GM18502 (cell line): ENCODE data around the gene GNAI1.

Experiments used
- ATAC-seq: cut with Tn5 transposase; IDR thresholded peaks from one replicate; pipeline ENCODE4 v1.9.1; 2021; ENCODE audit warnings: mild to moderate bottlenecking; ENCODE audit not compliant: unreplicated experiment, poor library complexity

Gene GNAI1

DNA sequence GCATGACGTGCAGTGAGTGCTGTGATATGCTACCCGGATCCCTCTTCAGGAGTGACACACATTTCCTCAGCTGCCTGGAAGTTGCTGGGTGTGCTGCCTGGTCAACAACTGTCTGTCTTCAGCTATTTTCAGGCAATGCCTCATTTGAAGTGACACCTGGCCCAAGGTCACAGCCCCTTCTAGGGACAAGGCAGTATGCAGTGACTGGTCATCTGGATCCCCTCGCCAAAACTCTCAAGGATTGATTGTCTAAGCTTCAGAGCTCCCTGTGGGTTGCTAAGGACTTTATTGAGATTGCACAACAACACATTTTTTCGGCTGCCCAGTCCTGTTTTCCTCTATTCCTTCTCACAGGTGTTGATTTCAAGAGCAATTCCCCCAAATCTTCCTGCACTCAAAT lies 108.8 kb downstream of the GNAI1 start:
- ATAC-seq = no peak

DNA sequence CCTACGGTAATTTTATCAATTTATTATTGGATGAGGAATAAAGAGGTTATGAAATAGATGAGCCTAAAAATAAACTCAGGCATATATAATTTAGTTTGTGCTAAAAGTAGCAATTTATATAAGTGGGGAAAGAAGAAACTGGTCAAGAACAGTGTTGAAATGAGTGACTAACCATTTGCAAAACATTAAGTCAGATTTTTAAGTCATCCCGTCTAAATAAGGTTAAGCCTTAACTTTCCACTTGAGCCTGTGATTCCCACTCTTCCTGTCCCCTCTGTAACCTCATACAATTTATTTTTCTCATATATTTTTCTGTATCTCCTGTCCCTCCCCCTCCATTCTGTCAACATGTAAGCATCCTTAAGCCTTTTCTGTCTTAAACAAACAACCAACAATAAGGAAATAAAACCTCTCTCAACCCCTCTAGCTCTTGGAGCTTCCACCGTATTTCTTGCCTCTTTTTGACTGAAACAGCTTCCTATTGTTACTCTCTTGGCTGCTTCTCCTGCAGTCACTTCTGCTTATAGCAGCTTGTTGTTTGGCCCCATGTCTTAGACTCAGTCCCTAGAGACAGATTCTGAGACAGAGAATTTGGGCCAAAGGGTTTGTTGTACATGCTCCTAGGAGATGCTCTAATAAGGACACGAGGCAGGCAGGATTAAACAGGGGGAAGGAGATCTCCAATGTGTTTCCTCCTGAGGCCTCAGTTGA lies 109.7 kb downstream of the GNAI1 start:
- ATAC-seq = no peak

- ATAC-seq = no peak
Observed at GRCh38 chr7:80247144-80247543, 112.5 kb downstream of the GNAI1 start.

DNA sequence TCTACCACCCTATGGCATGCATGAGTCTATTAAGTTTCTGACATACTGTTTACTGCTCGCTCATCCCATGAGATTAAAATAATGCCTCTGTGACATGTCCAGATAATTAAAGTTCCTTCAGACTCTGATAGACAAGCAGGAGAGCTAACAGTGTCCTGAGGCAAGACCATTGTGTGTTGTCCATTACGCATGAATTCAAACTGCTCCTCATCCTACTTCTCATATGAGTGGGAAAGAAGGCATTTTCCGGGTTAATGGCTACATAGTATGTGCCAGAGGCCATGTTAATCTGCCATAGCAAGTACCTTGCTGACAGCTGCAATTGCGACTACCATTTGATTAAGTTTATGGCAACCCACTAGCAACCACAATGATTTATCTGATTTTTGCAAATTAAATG lies 113.3 kb downstream of the GNAI1 start:
- no peak for ATAC-seq

DNA sequence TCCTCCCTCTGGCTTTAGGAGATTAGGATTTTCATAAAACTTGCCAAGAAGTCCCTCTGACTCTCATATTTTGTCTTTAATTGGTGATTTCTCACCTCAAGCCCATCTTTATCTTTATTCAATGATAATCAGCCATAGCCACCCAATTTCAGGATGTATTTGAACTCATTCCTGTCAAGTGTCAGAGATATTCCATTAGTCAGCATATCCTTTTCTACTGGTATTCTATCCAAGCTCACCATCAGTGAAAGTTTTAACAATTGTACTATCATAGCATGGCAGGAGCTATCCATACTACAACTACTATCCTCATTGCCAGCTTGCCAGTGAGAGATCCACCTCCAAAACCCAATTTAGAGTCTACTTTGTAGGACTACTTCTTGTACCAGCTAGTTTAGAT lies 114.6 kb downstream of the GNAI1 start:
- no peak for ATAC-seq

DNA sequence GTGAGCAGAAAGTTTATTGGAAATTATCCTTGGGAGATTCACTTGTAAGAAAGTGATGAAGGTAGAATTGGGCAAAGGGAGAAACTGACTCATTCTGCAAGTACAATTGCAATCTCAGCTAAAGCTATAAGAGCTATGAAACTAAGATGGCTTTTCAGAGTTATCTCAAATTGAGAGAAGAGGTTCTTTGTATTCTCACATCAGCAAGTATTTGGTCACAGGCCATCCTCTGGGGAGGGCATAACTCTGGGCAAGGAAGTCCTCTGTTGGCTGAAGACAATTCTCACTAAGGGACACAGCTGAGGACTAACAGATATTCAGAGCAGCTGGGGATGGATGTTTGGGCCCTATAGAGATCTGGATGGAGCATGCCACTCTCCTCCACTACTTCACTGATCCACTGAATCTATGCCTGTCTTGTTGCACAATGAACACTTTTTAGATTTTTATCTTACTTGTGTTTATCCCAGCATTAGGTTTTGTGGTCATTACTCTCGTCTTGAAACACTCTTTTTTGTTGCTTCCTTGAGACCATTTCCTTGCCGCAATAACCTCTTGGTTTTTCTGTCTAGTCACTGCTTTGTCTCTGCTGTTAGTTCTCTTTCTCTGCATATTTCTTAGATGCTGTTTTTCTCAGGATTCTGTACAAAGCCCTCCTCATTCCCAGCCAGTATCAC lies 115.1 kb downstream of the GNAI1 start:
- ATAC-seq = no peak

DNA sequence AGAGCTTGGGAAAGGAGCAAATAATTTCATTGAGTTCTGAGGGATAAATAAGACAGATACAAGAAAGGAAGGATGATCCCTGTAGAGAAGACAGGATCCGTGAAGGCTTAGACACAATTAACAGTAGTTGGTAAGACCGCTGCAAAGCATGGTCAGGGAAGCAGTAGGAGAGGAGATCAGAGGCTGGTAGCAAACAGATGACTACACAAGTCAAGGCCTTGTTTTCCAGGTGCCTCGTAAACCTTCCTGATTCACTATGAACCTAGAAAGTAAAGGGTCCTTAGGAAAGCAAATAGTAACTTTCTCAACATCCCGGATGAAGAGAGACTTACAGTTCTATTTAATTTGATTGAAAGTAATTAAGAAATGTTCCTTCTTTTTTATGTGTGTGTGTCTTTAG lies 118.6 kb downstream of the GNAI1 start:
- ATAC-seq = no peak

DNA sequence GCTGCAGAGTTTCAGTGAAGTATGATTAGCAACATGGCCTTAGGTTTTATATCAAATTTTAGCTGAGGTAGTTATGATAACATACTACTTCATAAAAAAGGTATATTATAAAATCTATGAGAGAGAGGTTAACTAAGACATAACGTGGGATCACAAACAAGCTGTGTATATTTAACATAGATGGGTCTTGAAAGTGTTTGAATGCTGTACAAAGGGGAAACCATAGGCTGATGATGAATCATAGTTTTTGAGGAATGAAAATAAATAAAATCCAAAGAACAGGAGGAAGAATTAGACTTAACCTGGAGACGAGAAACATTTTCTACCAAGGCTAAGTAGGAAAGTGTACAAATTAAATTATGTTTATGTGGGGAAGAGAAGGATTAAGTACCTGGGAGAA lies 119.0 kb downstream of the GNAI1 start:
- no peak for ATAC-seq

DNA sequence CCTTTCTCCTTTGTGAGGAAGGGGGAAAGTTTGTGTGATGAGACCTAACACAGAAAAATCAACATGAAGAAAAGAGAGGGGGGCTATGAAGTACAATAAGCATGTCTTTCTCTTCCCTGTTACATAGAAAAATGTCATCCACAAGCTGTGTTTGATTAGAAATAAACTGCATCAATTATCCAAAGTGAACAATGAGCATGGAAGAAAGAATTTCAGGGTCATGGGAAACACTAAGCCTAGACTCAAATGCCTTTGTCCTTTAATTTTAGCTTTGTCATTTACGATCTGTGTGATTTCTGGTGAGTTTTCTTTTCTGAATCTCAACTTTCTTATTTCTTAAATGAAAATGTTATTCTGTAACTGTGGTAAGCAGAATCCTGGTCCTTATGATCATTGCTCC lies 121.0 kb downstream of the GNAI1 start:
- no peak for ATAC-seq

DNA sequence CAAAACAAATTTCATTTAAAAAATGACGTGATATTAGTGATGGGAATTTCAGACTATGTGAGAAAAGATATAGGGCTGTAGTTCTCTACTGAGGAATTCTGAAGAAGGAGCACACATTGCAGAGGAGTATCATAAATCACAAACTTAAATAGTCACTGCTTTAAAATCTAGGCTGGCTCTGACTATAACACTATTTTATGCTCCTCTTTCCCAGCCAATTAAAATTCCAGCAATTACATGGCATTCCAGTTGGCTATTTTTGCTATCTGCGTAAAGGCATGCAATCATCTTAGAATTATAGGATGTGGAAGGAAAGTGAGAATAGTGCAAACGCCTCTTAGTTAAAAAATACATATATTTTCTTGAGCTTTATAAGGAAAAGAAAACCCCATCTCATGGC lies 123.1 kb downstream of the GNAI1 start:
- no peak for ATAC-seq

GRCh38 chr7:80260606-80261005 lies 126.0 kb downstream of the GNAI1 start:
- no peak for ATAC-seq

GRCh38 chr7:80263333-80263732 lies 128.7 kb downstream of the GNAI1 start:
- no peak for ATAC-seq

GRCh38 chr7:80263821-80264220 lies 129.2 kb downstream of the GNAI1 start:
- no peak for ATAC-seq

DNA sequence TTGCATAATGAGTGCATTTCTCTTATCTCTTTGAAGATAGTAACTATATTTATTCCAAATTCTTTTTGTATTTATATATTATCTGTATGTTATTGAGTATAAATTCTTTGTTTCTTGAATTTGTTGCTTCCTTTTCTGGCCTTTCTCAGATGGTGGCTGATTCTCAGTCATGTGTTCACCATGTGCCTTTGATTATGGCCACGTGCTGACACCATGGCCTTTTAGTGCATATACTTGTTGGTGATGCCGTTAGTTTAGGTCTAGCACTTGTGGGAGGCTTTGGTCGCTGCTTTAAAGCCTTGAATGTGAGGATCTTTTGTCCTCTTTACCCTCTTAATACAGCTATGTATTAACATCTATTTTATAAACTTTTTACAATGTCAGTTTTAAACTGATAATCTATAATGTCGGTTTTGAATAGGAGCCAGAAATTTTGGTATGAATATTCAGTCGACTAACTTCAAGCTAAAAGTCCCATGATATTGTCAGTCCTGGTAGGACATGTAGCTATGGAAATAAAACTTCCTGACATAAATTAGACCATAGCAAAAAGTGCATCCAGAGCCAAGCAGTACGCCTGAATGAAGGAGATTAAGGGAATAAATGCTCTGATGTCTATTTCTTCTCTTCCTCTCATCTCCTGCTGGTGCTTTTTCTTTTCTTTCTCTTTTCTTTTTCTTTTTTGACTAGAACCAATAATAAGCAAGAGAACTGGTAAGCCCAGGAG lies 130.3 kb downstream of the GNAI1 start:
- ATAC-seq = no peak

- ATAC-seq = no peak
Observed at GRCh38 chr7:80272560-80273239, 138.1 kb downstream of the GNAI1 start.

GRCh38 chr7:80273327-80273726 lies 138.7 kb downstream of the GNAI1 start:
- ATAC-seq = no peak

- no peak for ATAC-seq
Observed at GRCh38 chr7:80275192-80275605, 140.6 kb downstream of the GNAI1 start.
